HG02970 (cell line): ENCODE results near the gene CCDC38.
"Not testable (repeated sequence)": the region's sequence is repeated elsewhere in the genome, so short reads cannot be mapped to it uniquely, and the experiment has no call there.

ENCODE experiments used
- ATAC-seq: cut with Tn5 transposase; IDR thresholded peaks from one replicate; pipeline ENCODE4 v1.9.1; 2021; ENCODE audit warnings: mild to moderate bottlenecking, moderate library complexity, moderate number of reproducible peaks; ENCODE audit not compliant: unreplicated experiment, low FRiP score

CCDC38 gene

DNA sequence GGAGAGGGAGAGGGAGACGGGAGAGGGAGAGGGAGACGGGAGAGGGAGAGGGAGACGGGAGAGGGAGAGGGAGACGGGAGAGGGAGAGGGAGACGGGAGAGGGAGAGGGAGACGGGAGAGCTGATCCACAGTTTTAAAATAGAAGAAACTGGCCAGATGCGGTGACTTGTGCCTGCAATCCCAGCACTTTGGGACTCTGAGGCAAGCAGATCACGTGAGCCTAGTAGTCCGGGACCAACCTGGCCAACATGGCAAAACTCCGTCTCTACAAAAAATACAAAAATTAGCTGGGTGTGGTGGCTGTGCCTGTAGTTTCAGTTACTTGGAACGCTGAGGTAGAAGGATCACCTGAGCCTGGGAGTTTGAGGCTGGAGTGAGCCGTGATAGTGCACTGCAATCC lies 100.0 kb downstream of the CCDC38 start:
- ATAC-seq: not testable (repeated sequence)

DNA sequence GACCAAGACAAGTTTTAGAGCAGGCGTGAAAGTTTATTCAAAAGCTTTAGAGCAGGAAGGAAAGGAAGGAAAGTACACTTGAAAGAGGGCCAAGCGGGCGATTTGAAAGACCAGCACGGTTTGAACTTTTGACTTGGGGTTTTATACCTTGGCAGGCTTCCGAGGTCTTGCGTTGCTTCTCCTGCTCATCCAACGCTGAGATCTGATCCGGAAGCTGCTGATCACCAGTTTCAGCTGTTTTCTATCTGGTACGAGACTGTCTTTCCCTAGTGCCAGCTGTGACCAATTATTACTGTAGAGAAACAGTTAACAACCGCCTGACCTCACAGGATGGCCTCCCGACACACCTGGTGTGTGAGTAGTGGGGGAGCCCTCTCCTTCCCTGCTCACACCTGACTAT lies 104.3 kb downstream of the CCDC38 start:
- ATAC-seq: no peak

DNA sequence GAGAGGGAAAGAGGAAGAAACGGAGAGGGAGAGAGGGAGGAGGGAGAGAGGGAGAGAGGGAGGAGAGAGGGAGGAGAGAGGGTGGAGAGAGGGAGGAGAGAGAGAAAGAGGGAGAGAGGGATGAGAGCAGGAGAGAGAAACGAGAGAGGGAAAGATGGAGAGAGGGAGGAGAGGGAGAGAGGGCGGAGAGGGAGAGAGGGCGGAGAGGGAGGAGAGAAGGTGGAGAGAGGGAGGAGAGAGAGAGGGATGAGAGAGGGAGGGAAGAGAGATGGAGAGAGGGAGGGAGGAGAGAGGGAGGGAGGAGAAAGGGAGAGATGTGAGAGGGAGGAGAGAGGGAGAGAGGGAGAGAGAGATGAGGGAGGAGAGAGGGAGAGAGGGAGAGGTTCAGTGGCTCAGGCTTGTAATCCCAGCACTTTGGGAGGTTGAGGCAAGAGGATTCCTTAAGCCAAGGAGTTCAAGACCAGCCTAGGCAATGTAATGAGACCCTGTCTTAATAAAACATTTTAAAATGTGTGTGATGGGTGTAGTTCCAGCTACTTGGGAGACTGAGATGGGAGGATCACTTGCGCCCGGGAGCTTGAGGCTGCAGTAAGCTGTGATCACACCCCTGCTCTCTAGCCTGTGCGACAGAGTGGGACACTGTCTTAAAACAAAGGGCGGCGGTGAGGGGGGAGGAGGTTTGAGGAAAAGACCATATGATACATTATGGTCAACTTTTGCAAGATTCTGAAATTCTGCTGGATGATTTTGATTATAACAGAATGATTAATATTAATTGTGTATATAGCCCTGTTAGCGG lies 105.0 kb downstream of the CCDC38 start:
- no peak for ATAC-seq

DNA sequence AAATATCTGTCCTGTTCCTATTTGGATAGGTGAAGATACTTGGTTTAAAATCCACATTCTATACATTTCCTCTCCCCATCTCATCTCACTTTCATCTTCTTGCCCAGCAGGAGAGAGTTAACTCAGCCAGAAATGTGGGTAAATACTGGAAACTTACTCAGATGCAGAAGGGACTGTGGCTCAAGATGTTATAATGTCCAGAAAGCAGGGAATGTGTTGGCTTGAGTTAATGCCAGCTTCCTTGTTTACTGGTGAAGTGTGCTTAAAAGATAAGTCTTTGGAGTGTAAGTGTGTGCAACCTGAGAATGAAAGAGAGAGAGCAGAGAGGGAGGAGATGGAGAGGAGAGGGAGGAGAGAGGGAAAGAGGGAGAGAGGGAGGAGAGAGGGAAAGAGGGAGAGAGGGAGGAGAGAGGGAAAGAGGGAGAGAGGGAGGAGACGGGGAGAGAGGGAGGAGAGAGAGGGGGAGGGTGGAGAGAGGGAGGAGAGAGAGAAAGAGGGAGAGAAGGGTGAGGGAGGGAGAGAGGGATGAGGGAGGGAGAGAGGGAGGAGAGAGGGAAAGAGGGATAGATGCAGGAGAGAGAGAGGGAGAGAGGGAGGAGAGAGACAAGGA lies 105.7 kb downstream of the CCDC38 start:
- no peak for ATAC-seq

DNA sequence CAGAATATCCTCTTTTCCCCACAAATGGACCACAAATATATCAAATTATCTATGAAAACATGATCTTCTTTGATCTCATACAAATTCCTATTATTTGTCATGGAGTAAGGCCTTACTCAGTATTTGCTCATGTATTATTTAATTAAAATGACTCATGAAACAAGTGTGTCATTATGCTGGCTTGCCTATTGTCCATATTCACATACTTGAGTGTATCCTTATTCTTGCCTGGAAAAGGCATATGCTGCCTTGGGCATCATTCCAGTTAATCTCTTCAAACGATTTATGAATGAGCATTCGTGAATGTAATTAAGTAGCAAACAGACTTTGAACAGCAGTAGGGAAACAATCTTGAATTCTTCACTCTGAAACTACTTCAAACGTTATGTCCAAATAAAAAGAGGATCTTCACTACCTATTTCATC lies 106.2 kb downstream of the CCDC38 start:
- no peak for ATAC-seq

DNA sequence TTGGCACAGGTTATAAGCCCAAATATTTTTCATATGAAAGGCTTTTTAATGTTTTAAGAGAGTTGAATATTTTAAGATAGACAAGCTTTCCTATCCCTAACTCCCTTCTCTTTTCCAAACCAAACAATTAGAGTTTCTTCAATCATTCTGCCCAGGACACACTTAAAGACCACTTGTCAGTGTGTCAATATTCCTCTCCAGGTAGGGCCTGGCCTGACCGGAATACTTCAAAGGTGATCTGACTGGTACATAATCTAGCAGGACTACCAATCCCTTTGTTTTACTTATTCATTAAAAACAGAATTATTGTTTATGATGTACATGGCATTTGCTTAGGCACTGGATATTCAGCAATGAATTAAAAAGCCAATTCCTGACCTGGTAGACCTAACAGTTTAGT lies 107.8 kb downstream of the CCDC38 start:
- ATAC-seq: no peak

DNA sequence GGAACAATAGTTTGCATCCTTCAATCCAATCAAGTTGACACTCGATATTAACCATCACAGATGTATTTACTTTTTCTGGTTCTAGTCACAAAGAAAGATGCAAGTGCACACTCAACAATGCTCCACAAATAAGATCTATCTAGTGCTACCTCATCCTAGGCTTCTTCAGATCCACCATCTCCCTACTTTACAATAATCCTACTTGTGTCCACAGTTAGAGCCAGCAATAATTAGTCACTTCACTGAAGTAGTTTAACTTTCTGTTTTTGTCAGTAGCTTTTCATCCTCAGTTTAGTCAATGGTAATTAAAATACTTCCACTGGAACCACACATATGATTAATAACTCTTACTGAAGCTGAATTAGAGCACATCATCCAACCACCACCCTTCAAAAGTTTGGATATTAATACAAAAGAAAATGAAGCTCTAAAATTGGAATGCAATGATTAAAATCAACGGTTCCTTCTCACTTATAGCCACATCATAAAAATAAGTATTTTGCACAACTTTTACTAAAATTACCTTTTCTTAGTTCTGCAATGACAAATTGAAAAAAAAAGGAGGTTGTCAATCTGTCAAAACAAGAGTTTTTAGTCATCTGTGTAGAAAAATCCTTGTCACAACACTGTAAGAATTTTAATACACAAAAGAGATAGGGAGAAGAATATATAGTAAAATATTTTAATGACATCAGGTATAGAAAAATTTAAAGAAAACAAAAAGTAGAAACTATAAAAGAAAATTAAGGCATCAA lies 111.9 kb downstream of the CCDC38 start:
- no peak for ATAC-seq

DNA sequence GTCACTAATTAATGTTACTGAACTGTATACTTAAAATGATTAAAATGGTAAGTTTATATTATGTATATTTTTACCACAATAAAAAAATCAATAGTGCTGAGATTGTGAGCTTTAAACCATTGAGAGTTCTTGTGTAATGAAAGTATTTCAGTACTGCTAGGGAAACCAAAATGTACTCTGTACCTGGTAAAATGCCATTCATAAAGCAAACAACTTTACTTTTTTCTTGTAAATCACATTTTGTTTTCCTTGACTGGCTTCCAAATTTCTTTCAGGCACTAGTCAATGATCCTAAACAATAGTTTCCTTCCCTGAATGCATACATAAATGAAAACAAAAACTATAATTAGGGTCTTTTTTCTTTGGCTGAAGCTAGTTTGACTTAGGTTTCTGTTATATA lies 113.0 kb downstream of the CCDC38 start:
- no peak for ATAC-seq

DNA sequence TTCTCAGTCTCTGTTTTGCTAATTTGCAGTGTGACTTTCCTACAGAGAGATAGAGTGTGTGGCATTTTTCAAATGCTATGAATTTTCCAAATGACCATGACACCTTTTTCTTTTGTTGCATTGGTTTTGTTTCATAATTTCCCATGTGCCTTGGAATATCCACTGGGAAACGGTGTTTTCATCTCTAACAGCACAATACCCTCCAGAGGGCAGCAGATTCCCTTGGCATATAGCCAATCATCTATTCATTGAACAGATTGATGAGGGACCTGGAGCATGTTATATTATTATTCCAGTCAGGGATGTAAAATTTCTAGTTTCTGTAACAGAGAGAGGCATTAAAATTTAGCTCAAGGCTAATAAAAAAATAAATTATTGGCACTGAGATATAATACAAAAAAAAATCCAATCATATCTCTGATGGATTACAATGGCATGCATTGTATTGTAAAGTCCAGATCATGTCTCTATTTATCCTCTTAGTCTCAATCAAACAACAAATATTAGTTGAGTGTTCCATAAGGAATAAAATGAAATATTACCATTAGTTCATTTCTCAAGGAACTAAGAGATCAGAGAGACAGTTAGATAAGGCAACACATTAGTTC lies 122.2 kb downstream of the CCDC38 start:
- ATAC-seq: no peak
